AG09309 (cell line): ENCODE results near the gene TBX2.

Experiments used
- DNase-seq: peaks from one replicate; pipeline ENCODE4 v3.0.0-alpha.2; 2010; ENCODE audit warnings: low read depth
- H3K4me3 ChIP-seq: 2 replicates; pipeline ENCODE4 v1.5.1; 2011; ENCODE audit warnings: mild to moderate bottlenecking, low read depth, low read length, moderate library complexity; ENCODE audit not compliant: control insufficient read depth
- CTCF ChIP-seq: IDR thresholded peaks from 2 replicates; pipeline ENCODE4 v1.5.1; 2011; ENCODE audit warnings: mild to moderate bottlenecking, low read depth, low read length, inconsistent platforms; ENCODE audit not compliant: insufficient read depth, control insufficient read depth; ENCODE audit errors: missing control alignments

The TBX2 gene

DNA sequence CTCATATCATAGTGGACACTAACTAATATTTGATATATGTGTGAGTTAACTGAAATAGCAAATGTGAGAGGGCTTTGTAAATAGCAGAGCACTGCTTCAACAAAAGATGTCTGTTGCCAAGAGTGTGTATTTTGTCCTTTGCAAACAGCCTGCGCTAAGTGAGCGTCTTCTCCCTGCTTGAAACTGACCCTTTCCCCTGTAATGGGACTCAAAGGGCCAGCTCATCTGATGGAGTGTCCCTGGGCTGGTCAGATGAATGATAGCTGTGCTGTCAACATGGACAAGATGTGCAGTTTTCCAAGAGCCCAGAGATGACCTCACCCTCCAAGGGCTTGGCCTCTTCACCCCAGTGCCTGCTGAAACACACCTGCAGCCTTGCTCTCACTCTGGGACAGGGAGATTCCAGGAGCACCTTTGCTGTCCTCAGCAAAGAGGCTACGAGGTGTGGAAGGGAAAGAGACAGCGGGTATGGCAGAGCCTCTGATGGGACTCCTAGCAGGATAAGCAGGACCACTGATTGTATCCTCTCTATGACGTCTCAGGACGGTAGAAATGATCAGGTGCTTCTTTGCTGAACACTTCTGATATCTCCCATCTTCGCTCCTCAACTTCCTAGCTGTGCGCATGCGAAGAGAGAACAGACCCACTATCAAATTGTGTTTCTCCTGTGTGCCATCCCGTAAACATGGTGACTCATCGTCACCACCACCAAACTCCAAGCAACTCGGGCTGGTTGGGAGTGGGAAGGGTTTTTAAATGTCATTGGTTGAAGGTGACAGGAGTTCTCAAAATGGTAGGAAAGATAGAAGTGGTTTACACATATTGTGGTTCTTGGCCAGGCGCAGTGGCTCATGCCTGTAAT lies 35.8 kb upstream of the TBX2 start:
- no peak for DNase-seq
- no peak overlapping the region for H3K4me3 ChIP-seq
- TF ChIP-seq CTCF, result no peak

GRCh38 chr17:61364463-61364846 lies 35.2 kb upstream of the TBX2 start:
- no peak for TF ChIP-seq CTCF
- H3K4me3 ChIP-seq, result no peak overlapping the region
- DNase-seq, result no peak

DNA sequence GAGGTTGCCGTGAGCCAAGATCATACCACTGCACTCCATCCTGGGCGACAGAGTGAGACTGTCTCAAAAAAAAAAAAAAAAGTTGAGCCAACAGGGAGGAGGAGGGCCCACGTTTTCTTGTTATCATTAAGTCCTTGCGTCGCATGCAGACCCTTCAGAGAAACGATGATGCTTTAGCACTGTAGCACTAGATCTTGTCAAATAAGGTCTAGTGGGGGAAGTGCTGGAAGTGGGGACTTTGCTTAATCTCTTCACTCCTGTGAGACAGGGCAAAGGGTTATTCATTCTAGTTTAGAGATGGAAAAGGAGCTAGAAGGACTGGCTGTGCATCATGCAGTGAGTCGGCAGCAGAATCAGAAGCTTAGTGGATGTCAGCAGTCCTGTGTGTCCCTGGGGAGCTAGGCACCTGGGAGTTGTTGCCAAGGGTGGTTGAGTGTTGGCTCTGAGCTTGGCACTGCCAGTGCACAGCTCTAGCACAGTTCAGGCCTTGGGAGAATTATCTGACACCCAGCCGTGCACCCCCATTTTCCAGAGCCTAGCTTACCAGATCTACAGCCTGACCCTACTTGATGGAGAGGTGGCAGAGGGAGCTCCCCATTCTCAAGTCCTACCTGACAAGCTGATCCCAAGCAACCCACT lies 33.4 kb upstream of the TBX2 start:
- DNase-seq, result no peak
- H3K4me3 ChIP-seq, result no peak overlapping the region
- no peak for TF ChIP-seq CTCF

- H3K4me3 ChIP-seq, result no peak overlapping the region
- no peak for DNase-seq
- TF ChIP-seq CTCF, result no peak
These were observed 32.8 kb upstream of the TBX2 start for GRCh38 chr17:61366715-61367413.

DNA sequence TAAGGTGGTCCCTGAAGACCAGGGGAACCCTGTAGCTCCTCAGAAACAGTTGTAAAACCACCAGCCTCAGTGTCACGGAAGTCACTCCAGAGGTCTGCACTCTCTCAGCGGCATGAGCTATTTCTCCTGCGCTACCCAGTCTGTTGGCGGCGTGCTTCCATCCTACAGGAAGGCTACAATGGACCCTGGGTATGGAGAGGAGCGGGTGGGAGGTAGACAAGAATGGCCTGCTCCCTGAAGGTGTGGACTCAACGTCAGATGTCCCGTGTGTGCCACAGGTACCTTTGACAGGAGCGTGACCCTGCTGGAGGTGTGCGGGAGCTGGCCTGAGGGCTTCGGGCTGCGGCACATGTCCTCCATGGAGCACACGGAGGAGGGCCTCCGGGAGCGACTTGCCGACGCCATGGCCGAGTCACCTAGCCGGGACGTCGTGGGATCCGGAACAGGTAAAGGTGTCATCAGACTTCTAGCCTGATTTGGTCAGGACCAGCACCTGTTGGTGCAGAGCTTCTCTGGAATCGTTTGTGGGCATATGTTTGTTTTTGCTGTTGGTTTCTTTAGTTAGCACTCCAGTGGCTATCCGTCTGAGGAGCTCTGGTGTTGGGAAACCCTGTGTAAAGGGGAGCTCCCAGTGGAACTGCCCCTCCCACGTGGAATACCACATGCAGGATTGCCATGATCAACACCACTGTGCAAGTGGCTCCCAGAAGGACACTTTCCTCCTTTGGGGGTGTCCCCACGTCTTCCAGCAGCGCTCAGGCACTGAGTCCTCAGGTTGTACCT lies 31.4 kb upstream of the TBX2 start:
- TF ChIP-seq CTCF, result no peak
- no peak for DNase-seq

GRCh38 chr17:61368832-61369450 lies 30.7 kb upstream of the TBX2 start:
- DNase-seq, result no peak
- no peak for TF ChIP-seq CTCF
- no peak overlapping the region for H3K4me3 ChIP-seq

More for the DNA sequence above, 31.4 kb upstream of the TBX2 start:
- H3K4me3 ChIP-seq, result no peak overlapping the region
